Measurements from ENCODE around the gene TRIM14.

Gene TRIM14

GRCh38 chr9:98074115-98074990 is 44.7 kb downstream of the TRIM14 start:
- Histone ChIP-seq H3K36me3 (no peaks in the 10 kb centered on the region), H3K9me3 (no peaks in the 10 kb centered on the region), H3K4me1 (no peaks in the 10 kb centered on the region), H3K27me3 (no peaks in the 10 kb centered on the region), H3K4me3 (ENCODE audit: low read depth, low read length) (no peak overlapping the region)
- DNase-seq, result peak; percentile 65
- peak; percentile 98 for TF ChIP-seq CTCF (IDR thresholded peaks at IDR 0.05; ENCODE audit: low read depth, low read length)

DNA sequence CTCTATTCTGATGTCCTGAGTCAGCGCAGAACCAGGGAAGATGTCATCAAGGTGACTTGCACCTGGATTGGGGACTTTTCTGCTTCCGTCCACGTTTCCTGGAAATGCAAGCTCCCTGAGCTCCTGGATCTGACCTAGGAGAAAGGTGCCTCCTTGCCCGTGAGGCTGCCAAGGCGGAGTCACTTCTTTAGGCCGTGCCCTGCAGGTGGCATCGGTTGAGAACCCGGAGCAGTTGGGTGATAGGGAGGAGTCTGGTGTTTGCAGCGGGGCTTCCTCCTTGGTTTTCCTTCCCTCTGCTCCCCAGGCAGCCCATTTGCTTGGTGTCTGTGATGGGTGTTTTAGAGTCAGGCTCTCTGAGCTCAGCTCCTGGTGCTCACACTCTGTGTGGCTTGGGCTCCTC is 47.3 kb downstream of the TRIM14 start:
- Histone ChIP-seq H3K9me3 (no peaks in the 10 kb centered on the region), H3K4me1 (no peaks in the 10 kb centered on the region), H3K36me3 (no peaks in the 10 kb centered on the region; the same call in 1 of the 2 replicates), H3K4me3 (ENCODE audit: low read depth, low read length) (no peak overlapping the region), H3K27me3 (no peaks in the 10 kb centered on the region)
- TF ChIP-seq CTCF (IDR thresholded peaks at IDR 0.05; ENCODE audit: low read depth, low read length), result no peak
- DNase-seq, result no peak

DNA sequence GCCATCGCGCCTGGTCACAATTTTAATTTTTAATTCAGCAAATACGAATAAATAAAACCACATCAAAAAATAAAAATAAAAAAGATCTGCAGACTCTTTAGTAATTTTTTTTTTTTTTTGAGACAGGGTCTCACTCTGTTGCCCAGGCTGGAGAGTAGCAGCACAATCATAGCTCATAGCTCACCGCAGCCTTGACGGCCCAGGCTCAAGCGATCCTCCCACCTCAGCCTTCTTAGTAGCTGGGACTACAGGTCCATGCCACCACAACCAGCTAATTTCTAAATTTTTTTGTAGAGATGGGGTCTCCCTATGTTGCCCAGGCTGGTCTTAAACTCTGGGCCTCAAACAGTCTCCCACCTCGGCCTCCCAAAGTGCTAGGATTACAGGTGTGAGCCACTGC is 48.3 kb downstream of the TRIM14 start:
- no peaks in the 10 kb centered on the region for H3K27me3 ChIP-seq
- no peak for TF ChIP-seq CTCF (IDR thresholded peaks at IDR 0.05; ENCODE audit: low read depth, low read length)
- H3K36me3 ChIP-seq, result peaks cover 4% of the 10 kb centered on the region
- no peaks in the 10 kb centered on the region for H3K4me1 ChIP-seq
- no peak overlapping the region for H3K4me3 ChIP-seq (ENCODE audit: low read depth, low read length)
- no peak for DNase-seq
- H3K9me3 ChIP-seq, result no peaks in the 10 kb centered on the region

DNA sequence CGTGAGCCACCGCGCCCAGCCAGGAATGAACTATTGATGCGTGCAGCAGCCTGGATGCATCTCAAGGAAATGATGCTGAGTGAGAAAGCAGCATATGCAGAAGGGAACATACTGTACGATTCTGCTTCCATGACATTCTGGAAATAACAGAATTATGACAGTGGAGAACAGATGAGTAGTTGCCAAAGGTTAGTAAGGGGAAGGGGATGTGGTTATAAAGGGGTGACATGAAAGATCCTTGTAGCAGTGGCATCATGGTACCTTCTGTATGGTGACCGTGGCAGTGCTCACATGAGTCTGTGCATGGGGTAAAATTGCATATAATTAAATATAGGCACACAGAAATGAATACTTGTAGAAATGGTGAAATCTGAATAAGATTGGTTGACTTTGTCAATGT is 49.5 kb downstream of the TRIM14 start:
- Histone ChIP-seq H3K9me3 (no peaks in the 10 kb centered on the region), H3K4me1 (no peaks in the 10 kb centered on the region), H3K36me3 (peaks cover 8% of the 10 kb centered on the region), H3K4me3 (ENCODE audit: low read depth, low read length) (no peak overlapping the region), H3K27me3 (no peaks in the 10 kb centered on the region)
- TF ChIP-seq CTCF (IDR thresholded peaks at IDR 0.05; ENCODE audit: low read depth, low read length), result no peak
- DNase-seq, result no peak

GRCh38 chr9:98067184-98067583 is 51.8 kb downstream of the TRIM14 start:
- Histone ChIP-seq H3K9me3 (no peaks in the 10 kb centered on the region), H3K27me3 (no peaks in the 10 kb centered on the region), H3K4me1 (no peaks in the 10 kb centered on the region), H3K36me3 (peaks cover 25% of the 10 kb centered on the region), H3K4me3 (ENCODE audit: low read depth, low read length) (no peak overlapping the region)
- DNase-seq, result no peak
- no peak for TF ChIP-seq CTCF (IDR thresholded peaks at IDR 0.05; ENCODE audit: low read depth, low read length)

DNA sequence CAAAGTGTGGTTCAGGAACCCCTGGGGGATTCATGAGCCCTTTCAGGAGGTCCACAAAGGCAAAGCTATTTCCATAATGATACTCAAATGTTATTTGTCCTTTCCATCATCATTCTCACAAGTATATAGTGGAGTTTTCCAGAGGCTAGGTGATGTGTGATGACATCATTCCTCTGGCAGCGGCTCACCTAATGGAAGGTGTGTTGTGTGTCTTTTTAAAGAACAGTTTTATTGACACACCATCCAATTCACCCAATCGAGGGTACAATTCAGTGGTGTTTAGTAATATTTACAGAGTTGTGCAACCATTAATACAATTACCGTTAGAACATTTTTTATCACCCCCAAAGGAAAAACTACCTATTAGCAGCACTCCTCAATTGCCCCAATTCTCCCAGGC is 52.8 kb downstream of the TRIM14 start:
- H3K27me3 ChIP-seq, result no peaks in the 10 kb centered on the region
- H3K4me1 ChIP-seq, result no peaks in the 10 kb centered on the region
- no peak for DNase-seq
- H3K9me3 ChIP-seq, result no peaks in the 10 kb centered on the region
- no peak overlapping the region for H3K4me3 ChIP-seq (ENCODE audit: low read depth, low read length)
- TF ChIP-seq CTCF (IDR thresholded peaks at IDR 0.05; ENCODE audit: low read depth, low read length), result no peak
- H3K36me3 ChIP-seq, result peaks cover 25% of the 10 kb centered on the region
